Left lobe of liver (tissue), 2 donors: Measurements from ENCODE around the gene HOXB3. TPM values are rescaled to one million over a fixed set of nuclear protein-coding genes. Genes with fewer than 3 reads are reported as not detected.

ENCODE experiments used
- ATAC-seq: fragments of 200-7000 bp; cut with Tn5 transposase; one replicate; pipeline ENCODE4 v1.9.1; 2020; ENCODE audit warnings: mild to moderate bottlenecking, moderate library complexity
- DNase-seq: peaks from one replicate; pipeline ENCODE4 v3.0.0-alpha.2; 2020; ENCODE audit warnings: low spot score
- total RNA-seq: library from RNA; stranded (reverse); gene quantifications from one replicate; pipeline ENCODE4 v1.2.1, GENCODE V29; 2021
- donor health status: DM: no; HTN: no; CAD: no; lungs with moderate emphysema.
- donor health status: DM: no; HTN: yes; CAD: no.

Gene HOXB3
- total RNA-seq, 1 donor from 2014 or later = 1.9 TPM

DNA sequence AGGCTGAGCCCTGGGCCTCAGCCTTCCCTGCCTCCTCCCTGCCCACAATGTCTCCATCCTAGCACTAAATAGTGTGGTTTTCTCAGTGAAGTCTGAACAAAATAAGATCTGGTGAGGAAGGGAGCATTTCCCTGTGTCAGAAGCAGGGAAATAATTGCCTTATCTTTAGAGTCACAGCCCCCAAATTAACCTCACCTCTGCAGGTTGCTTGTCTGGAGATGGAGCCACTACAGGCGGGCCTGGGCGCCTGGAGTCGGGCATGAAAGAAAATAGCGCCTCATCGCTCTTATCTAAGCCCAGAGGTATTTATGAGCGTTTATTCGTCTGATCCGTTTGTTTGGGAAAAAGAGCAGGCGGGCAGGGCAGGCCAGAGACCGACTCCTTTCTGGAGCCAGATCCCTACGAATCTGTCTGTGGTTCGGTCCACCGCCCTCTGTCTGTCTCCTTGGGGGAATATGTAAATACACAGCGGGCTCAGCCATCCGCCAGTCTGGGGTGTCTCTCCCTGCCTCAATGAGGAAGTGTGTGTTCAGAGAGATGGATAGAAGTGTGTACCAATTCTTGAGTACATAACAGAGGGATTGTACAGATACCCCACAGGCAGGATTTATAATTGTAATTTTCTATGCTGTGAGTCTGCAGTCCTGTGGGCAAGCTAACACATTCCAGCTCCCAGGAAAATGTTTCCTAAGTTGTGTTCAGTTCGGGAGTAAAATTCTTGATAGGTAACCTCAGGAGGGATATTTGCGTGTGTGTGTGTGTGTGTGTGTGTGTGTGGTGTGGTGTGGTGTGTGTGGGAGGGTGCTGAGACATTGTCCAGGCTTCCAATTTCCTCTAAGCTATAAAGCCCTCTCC, 10.4 kb upstream of the HOXB3 start:
- no peak for ATAC-seq

DNA sequence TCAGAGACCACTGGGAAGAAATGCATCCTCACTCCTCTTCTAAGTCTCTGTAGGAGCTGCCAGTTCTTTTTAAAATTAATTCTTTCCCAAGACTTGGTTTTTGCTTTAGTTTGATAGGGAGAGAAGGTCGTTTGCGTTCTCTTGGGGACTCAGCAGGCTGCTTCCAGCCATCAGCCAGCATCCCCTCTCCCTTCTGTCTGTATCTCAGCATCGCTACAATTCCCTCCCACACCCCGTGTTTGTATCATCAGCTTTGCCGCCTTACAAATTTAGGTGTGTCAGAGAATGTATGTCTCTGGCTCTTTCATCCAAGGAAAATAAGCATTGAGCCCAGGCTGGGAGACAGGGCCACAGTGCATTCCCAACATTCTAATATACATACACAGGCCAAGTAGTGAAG, 9.3 kb upstream of the HOXB3 start:
- ATAC-seq (no peak), DNase-seq (no peak)

More for the DNA sequence above, 10.4 kb upstream of the HOXB3 start:
- no peak for DNase-seq

DNA sequence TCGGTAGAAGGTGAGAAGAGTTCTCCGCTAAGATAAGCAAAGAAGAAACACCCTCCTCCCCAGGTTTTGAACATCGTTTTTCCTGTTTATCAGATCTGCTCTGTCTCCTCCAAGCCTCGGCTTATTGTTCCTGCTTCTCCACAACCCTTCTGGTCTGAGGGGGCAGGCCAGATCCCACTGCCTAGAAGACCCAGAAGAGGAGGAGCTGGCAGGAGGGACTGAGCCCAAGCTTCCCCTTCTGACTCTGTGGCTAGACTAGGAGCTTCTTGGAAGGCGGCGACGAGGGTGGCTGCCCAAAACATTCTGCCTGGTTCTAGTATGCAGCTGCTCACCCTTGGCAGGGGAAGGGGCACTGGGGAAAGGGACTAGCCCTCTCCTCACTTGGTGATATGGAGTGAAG, 8.7 kb upstream of the HOXB3 start:
- DNase-seq (no peak), ATAC-seq (no peak)

DNA sequence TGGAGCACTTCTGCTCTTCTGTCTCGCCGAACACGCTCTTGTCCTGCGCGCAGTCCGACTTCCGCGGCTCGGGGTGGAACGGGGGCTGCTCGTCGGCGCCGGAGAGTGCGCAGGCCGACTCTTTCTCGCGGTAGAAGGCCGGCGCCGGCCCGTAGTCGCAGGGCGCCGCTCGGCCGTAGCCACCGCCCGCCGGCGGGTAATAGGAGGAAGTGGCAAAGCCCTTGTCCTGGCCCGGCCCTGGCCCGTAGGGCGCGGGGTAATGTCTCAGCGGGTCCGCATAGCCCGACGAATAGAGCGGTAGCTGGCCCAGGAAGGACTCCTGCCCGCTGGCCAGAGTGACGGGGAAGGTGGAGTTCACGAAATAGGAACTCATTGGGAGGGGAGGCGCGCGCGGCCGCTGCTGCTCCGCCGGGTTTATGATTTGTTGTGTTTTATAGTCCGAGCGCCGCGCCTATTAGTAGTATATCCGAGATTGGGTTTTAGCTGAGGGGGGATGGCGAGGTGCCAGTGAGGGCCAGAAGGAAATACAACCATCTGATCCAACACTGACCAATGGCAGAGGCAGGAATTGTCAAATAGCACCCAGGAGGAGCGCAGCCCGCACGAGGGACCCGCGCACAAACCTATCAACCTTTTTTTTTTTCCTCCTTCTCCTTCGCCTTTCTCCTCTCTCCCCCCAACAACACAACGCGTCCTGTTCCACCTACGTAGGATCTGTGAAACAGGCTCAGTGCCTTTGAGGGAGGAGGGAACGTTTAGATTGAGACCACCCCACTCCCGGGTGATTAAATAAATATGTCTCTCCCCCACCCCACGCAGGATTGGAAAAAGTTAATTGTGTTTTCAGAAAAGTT, 8.0 kb upstream of the HOXB3 start:
- DNase-seq = peak; percentile 52
- peak; percentile 45 for ATAC-seq

DNA sequence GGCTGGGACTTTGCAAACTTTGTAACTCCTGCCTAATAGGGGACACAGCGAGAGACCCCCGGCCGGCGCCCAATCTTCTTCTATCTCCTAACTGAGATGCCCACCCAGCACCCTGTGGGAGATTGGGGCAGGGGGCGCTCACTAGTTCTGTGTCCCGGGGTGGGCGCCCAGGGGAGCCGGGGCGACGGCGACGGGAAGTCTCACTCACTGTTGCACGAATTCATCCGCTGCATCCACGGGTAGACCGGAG, 7.4 kb upstream of the HOXB3 start:
- DNase-seq (no peak), ATAC-seq (no peak)

DNA sequence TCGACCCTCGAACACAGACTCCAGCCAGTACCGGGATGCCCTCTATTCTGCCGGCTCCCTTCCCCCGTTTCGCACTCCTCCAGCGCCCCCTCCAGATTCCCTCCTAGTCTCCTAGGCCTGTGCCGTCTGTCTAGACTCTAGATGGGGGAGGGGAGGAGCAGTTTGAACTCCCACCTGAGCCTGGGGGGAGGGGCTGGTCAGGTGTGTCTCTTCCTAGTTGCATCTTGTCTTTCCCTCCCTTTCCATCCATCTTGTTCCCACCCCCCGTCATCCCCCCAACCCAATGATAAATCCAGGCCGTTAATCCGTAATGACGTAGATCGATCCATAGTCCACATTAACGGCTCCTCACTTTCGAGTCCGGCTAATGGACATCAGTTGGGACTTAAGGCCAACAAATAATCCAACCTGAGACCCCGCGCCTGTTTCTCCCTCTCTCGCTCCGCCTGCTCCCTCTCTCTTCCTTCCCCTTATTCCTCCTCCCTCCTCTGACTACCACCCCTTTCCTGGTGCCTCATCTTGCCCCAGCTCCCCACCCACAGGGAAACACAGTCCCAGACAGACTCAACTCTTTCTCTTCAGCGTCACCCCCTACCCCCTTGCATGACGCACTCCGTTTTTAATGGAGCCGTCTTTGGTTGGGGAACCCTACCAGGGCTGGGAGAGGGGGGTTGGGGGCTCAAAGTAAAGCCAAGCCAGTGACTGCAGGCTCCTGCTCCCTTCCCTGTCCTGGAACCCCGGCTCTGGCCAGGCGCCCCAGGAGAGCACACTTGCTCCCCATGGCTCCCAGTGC, 6.9 kb upstream of the HOXB3 start:
- DNase-seq = no peak
- no peak for ATAC-seq

DNA sequence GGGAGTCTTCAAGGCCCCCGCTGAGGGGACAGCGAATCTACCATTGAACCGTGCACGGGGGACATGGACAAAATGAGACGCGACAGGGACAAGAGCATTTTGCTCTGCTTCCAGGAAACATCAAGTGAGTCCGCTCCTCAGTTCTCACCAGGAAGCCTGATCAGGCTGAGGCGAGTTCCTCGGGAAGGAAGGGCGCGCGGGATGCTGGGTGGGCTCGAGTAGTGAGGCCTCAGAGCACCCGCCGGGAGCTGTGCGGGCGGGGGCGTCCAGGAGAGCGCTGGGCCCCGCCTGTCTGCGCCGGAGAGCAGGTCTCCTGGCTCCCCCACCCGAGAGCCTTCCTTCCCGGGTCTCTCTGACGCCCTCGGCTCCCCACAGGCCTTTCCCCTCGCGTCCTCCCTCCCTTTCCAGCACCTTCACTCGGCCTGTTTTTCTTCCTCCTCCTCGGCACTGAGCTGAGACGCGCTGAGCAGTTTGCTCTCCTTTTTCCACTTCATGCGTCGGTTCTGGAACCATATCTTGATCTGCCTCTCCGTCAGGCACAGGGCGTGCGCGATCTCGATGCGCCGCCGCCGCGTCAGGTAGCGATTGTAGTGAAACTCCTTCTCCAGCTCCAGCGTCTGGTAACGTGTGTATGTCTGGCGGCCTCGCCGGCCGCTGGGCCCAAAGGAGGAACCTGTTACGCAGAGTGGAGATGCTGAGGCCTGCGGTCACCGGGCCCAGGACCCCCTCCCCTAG, 6.1 kb upstream of the HOXB3 start:
- DNase-seq = no peak
- ATAC-seq = no peak

DNA sequence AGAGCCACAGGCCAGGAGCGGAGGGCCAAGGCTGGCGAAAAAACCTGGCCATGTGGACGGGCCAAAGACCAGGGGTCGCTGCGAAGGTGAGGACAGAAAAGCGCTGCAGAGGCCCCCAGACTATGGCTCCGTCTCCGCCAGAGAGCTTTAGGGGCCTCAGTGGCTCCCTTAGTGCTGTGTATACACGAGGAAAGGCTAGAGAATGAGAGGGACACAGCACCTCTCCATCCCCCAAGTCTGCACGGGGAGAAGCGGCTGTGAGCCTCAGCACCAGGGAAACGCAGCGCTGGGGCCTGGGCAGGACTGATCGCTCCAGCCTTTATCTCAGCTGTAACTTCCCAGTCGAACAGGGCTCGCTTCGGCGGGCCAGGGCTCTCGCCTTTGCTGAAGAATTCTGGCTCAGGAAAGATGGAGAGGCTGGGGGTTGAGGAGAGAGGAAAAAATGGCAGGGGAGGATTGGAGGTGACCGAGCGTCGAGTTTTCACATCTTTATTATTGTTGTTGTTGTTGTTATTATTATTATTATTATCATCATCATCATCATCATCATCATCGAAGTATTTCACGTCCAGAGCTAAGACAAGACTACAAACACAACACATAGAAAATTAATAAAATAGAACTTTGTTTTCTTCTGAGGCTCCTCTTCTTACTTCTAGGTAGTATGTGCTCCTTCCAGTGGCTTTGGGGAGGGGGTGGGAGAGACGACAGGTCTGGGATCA, 5.4 kb upstream of the HOXB3 start:
- DNase-seq (no peak), ATAC-seq (no peak)

DNA sequence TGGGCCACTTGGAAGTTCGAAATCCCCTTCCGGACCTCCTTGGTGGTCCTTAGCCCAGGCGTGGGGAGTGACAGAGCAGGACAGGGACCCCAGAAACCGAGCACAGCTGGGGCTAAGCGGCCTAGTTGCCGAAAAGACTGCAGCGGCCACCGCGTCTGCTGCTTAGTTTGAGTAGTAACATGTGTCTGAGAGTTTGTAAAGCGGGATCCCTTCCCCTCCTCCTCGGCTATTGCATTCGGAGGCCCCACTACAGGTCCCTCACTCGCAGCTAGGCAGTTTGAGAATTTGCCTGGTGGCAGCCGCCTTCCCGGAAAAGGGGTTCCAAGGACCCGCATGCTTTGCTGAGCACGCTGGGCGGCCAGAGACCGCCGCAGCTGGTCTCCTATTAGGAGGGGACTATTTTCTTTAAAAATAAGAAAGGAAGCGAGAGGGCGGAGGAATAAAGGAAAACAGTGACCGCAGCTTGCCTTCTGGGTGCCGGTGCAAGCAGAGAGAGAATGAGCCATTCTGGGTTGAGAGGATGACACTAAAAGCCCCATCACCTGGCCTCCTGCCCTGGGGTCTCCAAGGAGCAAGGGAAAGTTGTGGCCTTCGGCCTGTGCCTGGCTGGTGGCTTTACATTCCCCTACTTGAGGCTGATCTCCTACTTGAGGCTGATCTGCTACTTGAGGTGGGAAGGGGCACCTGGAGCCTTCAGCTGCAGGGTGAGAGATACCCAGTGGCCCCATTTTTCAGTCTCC, 4.7 kb upstream of the HOXB3 start:
- ATAC-seq = no peak
- DNase-seq = no peak

DNA sequence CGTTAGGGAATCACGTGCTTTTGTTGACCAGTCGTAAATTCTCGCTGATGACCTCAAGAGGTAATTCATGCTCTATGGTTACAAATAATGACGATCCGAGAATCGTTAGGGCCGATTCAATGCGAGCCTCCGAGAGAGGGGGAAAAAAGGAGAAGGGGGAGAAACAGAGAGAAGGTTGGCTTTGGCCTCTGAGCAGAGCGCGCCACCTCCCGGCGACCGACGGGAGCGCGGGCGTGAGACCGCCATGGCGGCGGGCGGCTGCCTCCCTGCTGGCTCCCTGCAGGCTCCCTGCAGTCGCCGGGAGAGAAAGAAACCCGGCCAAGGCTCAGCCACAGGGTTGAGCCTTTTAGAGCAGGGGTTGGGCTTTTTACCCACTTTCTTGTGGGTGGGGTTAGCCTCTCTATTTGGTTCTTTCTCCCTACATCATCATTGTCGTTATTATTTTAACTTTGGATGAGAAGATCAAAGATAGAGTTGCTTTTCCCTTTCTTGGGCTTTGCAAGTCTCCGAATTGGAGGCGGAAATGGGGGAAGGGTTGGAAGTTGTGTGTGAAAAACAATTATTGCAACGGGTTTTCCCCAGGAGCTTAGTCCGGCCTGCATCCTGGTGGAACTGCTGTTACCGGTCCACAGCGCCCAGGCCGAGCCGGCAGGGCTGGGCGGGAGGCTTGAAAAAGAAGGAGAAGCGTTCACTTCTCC, 3.9 kb upstream of the HOXB3 start:
- ATAC-seq (peak; percentile 77), DNase-seq (peak; percentile 68)

DNA sequence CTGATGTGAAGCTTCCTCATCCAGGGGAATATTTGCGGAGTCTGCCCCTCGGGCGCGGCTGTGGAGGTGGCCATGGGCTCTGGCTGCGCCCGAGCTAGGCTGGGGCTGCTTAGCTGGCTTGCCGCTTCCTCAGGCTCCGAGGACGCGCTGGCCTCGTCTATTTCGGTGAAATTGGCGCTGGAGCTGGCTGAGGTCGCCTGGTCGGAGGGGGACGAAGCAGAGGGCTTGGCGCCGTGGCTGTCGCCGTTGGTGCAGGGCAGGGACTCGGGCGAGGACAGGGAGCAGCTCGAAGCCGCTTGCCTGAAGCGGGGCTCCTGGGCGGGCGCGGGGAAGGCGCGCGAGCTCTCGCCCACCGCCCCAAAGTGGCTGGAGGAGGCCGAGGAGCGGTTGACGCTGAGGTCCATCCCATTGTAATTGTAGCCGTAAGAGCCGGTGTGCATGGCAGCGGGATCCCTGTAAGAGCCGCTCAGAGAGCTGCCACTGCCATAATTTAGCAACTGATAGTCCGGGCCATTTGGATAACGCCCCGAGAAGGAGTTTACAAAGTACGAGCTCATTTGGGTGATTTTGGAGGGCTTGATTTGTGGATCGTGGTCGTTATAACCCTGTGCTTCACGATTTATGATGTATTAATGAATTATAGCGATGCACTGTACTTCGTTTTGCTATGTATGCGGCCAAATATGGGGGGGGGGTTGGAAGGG, 3.2 kb upstream of the HOXB3 start, which contains the start of gene HOXB5:
HOXB5 (minus strand) TSS at position 654 of the 704 bp plus-strand sequence; CDS start at position 557, 97 bp downstream.
- peak; percentile 5 for ATAC-seq
- DNase-seq = no peak

DNA sequence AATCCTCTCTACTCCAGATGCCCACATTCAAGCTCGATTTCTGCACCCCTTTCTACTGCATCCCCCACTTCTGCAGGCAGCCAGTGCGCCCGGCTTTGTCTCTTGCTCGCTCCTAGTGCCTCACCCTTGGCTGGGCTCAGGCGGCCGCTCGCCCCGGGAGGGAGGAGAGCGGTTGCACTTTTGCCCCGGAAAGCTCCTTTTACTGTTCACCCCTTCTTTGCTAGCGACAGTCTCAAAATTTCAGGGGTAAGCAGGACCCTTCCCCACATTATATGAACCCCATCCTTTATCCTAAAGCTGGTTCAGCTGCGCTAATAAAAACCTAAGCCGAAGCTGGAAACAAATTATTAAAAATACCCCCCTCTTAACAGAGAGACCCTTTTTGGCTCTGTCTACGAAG, 2.5 kb upstream of the HOXB3 start:
- DNase-seq = no peak

DNA sequence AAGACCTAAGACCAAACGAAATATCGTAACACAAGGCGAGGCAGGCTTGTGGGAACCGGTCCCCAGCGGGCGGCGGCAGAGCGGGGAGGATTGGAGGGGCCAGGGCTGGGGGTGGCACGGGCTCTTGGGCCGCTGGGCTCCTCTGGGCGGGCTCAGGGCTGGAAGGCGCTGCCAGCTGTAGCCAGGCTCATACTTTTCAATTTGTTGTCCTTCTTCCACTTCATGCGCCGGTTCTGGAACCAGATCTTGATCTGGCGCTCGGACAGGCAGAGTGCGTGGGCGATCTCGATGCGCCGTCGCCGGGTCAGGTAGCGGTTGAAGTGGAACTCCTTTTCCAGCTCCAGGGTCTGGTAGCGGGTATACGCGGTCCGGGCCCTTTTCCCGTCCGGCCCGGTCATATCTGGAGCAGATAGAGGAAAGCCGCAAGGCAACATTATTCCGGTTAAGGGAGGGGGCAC, 2.0 kb upstream of the HOXB3 start:
- no peak for DNase-seq
- no peak for ATAC-seq

More for the DNA sequence above, 2.5 kb upstream of the HOXB3 start:
- no peak for ATAC-seq

DNA sequence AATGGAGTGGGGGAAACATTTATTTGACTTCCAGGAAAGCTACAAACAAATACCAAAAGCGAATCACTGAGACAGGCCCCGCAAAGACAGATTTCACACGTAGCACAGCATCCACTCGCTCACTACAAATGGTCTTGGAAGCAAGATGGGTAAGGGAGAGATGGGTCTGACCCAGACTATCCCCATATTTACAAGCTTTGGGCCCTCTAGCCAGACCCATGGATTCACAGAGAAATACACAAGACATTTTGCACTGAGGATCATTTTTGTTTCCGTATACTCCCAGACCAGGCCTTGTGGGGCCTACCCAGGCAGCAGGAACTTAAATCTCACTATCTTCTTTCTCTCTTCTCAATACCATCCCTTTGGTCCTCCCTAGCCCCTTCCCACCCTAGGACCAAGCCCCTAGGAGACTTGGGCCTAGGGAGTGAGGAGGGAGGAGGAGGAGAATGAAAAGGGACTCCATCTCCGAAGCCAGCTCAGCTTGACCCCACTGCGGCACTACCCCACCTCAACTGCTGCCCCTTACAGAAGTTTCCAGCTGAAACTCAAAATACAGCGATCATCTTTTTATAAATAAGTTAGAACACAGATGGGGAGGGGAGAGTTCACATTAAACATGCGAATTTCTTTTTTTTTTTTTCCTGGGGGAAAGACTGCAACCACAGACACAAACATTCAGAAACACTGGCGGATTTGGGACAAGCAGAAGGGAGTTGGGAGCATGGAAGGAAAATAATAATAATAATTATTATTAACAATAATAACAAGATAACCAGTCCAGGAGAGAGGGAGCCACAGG, 1.4 kb upstream of the HOXB3 start:
- ATAC-seq (no peak), DNase-seq (no peak)

DNA sequence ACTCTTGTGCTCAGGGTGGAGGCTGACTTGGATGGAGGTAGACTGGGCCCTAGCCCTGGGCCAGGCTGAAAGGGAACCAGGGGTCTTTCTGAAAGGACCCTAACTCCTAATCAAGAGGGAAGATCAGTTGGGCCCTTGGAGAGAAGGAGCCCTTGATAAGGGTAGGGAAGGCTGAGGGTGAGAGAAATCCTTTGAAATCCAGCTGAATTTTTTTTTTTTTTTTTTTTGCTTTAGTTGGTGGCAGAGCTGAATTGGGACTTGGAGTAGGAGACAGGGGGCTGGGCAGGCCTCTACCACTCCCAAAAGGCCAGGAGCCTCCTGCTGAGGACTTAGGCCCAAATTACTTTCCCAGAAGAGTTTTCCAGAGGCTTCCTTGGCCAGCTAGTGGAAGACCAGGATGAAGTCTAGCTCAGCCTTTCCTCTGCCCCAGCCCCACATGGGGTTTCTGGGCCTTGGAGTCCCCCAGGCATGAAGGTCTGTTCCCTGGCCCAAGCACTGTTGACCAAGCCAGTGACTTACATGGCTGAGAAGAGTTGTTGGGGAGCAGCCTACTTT, 643 bp upstream of the HOXB3 start:
- no peak for DNase-seq
- ATAC-seq = no peak

DNA sequence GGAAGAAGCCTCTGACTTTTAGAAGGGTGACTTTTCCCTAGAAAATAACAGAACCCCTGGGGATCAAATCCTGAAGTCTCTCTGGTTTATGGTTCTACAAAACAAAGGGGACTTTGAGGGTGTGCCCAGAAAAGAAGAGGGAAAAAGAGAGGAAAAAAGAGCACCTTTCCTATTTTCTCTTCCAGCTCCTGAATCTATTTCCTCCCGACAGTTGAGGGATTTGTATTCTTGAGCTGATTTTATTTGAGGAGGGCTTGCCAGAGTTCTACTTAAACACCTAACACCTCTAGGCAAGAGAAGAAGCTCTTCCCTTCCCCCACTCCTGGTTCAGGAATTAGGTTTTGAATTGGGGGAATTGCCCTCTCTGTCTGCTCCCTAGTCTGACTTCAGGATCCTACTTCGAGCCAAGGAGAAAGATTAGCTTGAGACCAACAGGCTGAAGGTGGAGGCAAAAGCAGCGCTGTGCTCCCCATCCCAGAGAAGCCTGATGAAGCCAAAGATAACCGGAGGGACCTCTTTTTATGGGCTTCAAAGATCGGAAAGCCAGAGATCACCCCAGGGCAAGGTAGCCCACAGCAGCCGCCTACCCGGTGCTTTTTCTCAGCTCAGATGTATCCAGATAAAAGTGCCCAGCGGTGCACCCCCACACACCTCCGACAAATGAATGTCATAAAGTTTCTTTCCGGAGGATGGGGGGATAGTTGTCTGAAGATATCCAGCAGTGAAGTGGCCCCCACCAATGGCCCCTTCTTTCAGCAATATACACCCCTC, 796 bp downstream of the HOXB3 start:
- DNase-seq (no peak), ATAC-seq (no peak)
